Measurements from ENCODE around the gene GATA6.
"Not testable (repeated sequence)": the region's sequence is repeated elsewhere in the genome, so short reads cannot be mapped to it uniquely, and the experiment has no call there.

GATA6 gene

GRCh38 chr18:22186484-22186971 is 17.1 kb downstream of the GATA6 start:
- Histone ChIP-seq H3K27ac (ENCODE audit: low read length) (no peak overlapping the region), H3K4me1 (ENCODE audit: control insufficient read depth, low read depth, low read length) (no peaks in the 10 kb centered on the region)

DNA sequence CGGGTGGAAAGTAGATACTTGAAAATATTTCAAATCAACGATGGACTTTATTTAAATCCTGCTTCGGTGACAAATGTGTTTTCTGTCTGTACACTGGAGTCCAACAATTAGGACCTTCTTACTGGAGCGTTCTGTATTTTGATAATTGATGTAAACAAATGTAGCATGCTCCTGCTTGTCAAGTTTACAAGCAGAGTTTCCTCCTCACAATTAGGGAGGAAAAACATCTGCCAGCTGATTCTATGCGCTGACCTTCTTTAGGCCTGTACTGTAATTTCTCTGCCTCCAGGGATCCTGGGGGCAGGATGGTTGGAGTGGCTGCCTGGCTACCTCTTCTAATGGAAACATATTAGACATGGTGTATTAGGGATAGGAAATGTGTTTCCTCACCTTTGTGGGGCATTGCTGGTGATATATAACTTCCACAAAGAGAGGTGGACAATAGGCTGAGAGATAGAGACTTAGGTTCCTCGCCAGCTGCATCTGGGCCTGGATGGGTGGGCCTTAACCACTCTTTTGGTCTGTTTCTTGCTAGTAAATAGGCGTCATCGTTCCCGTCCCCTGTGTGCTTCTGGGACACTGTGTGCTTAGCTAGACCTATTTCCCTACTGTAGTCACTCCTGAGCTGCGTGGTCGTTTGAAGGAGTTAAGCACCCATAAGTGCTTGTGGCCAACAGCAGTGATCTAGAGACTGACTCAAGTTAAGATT is 19.3 kb downstream of the GATA6 start:
- H3K36me3 ChIP-seq (ENCODE audit: control insufficient read depth, low read depth, low read length): no peaks in the 10 kb centered on the region
- no peak overlapping the region for H3K9ac ChIP-seq (ENCODE audit: low read length)
- no peaks in the 10 kb centered on the region for H3K27me3 ChIP-seq (ENCODE audit: control insufficient read depth, insufficient read depth, low read length)
- H3K9me3 ChIP-seq (ENCODE audit: control insufficient read depth, low read depth, low read length): no peaks in the 10 kb centered on the region
- no peaks in the 10 kb centered on the region for H3K4me1 ChIP-seq (ENCODE audit: control insufficient read depth, low read depth, low read length)
- no peak overlapping the region for H3K4me3 ChIP-seq (ENCODE audit: low read length)
- H3K27ac ChIP-seq (ENCODE audit: low read length): no peak overlapping the region

More at GRCh38 chr18:22186484-22186971, 17.1 kb downstream of the GATA6 start:
- Histone ChIP-seq H3K27me3 (ENCODE audit: control insufficient read depth, insufficient read depth, low read length) (peaks cover 5% of the 10 kb centered on the region), H3K9me3 (ENCODE audit: control insufficient read depth, low read depth, low read length) (no peaks in the 10 kb centered on the region), H3K9ac (ENCODE audit: low read length) (no peak overlapping the region), H3K4me3 (ENCODE audit: low read length) (no peak overlapping the region), H3K36me3 (ENCODE audit: control insufficient read depth, low read depth, low read length) (no peaks in the 10 kb centered on the region)

- peaks cover 3% of the 10 kb centered on the region for H3K4me1 ChIP-seq (ENCODE audit: control insufficient read depth, low read depth, low read length)
- H3K4me3 ChIP-seq (ENCODE audit: low read length): no peak overlapping the region
- H3K9me3 ChIP-seq (ENCODE audit: control insufficient read depth, low read depth, low read length): no peaks in the 10 kb centered on the region
- H3K36me3 ChIP-seq (ENCODE audit: control insufficient read depth, low read depth, low read length): no peaks in the 10 kb centered on the region
- no peak overlapping the region for H3K27ac ChIP-seq (ENCODE audit: low read length)
- no peak overlapping the region for H3K9ac ChIP-seq (ENCODE audit: low read length)
- no peaks in the 10 kb centered on the region for H3K27me3 ChIP-seq (ENCODE audit: control insufficient read depth, insufficient read depth, low read length)
Observed at GRCh38 chr18:22189449-22190166, 20.2 kb downstream of the GATA6 start.

GRCh38 chr18:22191346-22191695 is 21.9 kb downstream of the GATA6 start:
- Histone ChIP-seq H3K27me3 (ENCODE audit: control insufficient read depth, insufficient read depth, low read length) (no peaks in the 10 kb centered on the region), H3K27ac (ENCODE audit: low read length) (no peak overlapping the region), H3K9ac (ENCODE audit: low read length) (no peak overlapping the region), H3K4me1 (ENCODE audit: control insufficient read depth, low read depth, low read length) (peaks cover 3% of the 10 kb centered on the region), H3K9me3 (ENCODE audit: control insufficient read depth, low read depth, low read length) (no peaks in the 10 kb centered on the region), H3K4me3 (ENCODE audit: low read length) (no peak overlapping the region), H3K36me3 (ENCODE audit: control insufficient read depth, low read depth, low read length) (no peaks in the 10 kb centered on the region)

DNA sequence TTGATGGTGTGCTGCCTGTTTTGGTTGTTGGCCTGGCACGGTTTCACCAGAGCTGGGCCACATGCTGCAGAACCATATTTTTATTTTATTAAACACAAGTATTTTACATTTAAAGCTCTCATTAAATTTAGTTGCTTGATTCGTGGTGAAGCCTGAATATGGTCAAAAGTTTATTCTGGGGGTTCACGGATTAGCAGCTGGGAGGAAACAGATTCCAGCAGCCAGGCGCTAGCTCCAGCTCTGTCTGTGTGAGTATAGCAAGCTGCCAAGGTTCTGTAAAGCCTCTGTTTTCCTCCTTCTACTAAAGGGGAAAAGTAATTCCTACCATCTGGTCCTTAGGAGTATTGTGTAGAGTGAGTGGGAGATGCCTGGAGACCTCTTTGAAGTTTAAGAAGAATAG is 22.5 kb downstream of the GATA6 start:
- H3K4me1 ChIP-seq (ENCODE audit: control insufficient read depth, low read depth, low read length): peaks cover 3% of the 10 kb centered on the region

GRCh38 chr18:22193466-22193865 is 24.1 kb downstream of the GATA6 start:
- H3K4me1 ChIP-seq (ENCODE audit: control insufficient read depth, low read depth, low read length): peaks cover 3% of the 10 kb centered on the region

More for the DNA sequence above, 22.5 kb downstream of the GATA6 start:
- H3K9ac ChIP-seq (ENCODE audit: low read length): no peak overlapping the region
- H3K9me3 ChIP-seq (ENCODE audit: control insufficient read depth, low read depth, low read length): no peaks in the 10 kb centered on the region
- no peak overlapping the region for H3K4me3 ChIP-seq (ENCODE audit: low read length)
- no peaks in the 10 kb centered on the region for H3K27me3 ChIP-seq (ENCODE audit: control insufficient read depth, insufficient read depth, low read length)
- H3K27ac ChIP-seq (ENCODE audit: low read length): no peak overlapping the region
- no peaks in the 10 kb centered on the region for H3K36me3 ChIP-seq (ENCODE audit: control insufficient read depth, low read depth, low read length)

GRCh38 chr18:22194151-22194598 is 24.8 kb downstream of the GATA6 start:
- Histone ChIP-seq H3K4me1 (ENCODE audit: control insufficient read depth, low read depth, low read length) (peaks cover 3% of the 10 kb centered on the region), H3K27me3 (ENCODE audit: control insufficient read depth, insufficient read depth, low read length) (no peaks in the 10 kb centered on the region), H3K4me3 (ENCODE audit: low read length) (no peak overlapping the region), H3K9ac (ENCODE audit: low read length) (no peak overlapping the region), H3K27ac (ENCODE audit: low read length) (no peak overlapping the region), H3K36me3 (ENCODE audit: control insufficient read depth, low read depth, low read length) (no peaks in the 10 kb centered on the region), H3K9me3 (ENCODE audit: control insufficient read depth, low read depth, low read length) (no peaks in the 10 kb centered on the region)

More at GRCh38 chr18:22193466-22193865, 24.1 kb downstream of the GATA6 start:
- Histone ChIP-seq H3K9me3 (ENCODE audit: control insufficient read depth, low read depth, low read length) (no peaks in the 10 kb centered on the region), H3K9ac (ENCODE audit: low read length) (no peak overlapping the region), H3K36me3 (ENCODE audit: control insufficient read depth, low read depth, low read length) (no peaks in the 10 kb centered on the region), H3K27ac (ENCODE audit: low read length) (no peak overlapping the region), H3K4me3 (ENCODE audit: low read length) (no peak overlapping the region), H3K27me3 (ENCODE audit: control insufficient read depth, insufficient read depth, low read length) (no peaks in the 10 kb centered on the region)

DNA sequence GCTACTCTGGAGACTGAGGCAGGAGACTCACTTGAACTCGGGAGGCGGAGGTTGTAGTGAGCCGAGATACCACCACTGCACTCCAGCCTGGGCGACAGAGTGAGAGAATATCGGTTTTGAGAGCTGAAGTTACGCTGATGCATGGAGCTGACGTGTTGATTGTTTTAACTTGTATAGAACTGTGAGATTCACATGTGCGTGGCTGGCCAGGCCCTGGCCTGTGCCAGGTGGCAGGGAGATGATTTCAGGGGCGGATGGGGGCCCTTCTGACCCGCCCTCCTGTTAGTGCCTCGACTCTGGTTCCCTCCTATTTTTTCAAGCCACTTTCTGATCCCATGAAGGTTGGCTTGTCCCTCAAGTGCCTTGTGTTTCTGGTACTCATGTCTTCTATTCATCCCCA is 25.7 kb downstream of the GATA6 start:
- Histone ChIP-seq H3K27ac (ENCODE audit: low read length) (no peak overlapping the region), H3K4me3 (ENCODE audit: low read length) (no peak overlapping the region), H3K4me1 (ENCODE audit: control insufficient read depth, low read depth, low read length) (peaks cover 3% of the 10 kb centered on the region), H3K9me3 (ENCODE audit: control insufficient read depth, low read depth, low read length) (no peaks in the 10 kb centered on the region), H3K36me3 (ENCODE audit: control insufficient read depth, low read depth, low read length) (no peaks in the 10 kb centered on the region), H3K27me3 (ENCODE audit: control insufficient read depth, insufficient read depth, low read length) (no peaks in the 10 kb centered on the region), H3K9ac (ENCODE audit: low read length) (no peak overlapping the region)

DNA sequence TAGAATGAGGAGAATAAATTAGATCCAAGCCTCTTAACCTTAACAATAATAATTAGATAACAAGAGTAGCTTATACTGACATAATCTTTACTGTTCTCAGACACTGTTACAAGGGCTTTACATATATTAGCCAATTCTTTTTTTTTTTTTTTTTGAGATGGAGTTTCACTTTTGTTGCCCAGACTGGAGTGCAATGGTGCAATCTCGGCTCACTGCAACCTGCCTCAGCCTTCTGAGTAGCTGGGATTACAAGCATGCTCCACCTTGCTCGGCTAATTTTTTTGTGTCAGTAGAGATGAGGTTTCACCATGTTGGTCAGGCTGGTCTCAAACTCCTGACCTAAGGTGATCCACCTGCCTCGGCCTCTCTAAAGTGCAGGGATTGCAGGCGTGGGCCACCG is 27.6 kb downstream of the GATA6 start:
- not testable (repeated sequence) for H3K36me3 ChIP-seq (ENCODE audit: control insufficient read depth, low read depth, low read length); H3K4me3 ChIP-seq (ENCODE audit: low read length); H3K4me1 ChIP-seq (ENCODE audit: control insufficient read depth, low read depth, low read length); H3K9me3 ChIP-seq (ENCODE audit: control insufficient read depth, low read depth, low read length); H3K27ac ChIP-seq (ENCODE audit: low read length); H3K27me3 ChIP-seq (ENCODE audit: control insufficient read depth, insufficient read depth, low read length); H3K9ac ChIP-seq (ENCODE audit: low read length)

DNA sequence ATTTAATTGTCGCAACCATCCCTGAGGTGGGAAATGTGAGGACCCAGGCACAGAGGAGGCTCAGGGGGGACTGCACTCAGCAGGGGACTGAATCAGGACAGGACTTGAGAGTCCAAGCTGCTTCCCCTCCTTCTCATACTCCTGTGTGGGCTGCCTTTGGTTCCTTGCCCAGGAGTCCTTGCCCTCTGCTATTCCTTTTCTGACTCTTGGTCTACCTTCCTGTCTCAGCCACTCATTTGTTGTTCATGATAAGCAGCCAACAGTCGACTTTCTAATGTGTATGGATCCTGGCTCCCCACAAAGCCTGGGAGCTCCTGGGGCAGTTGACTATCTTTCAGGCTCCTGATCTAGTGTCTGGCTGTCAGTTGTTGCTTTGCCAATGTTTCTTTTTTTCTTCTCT is 28.3 kb downstream of the GATA6 start:
- Histone ChIP-seq H3K9me3 (ENCODE audit: control insufficient read depth, low read depth, low read length) (no peaks in the 10 kb centered on the region), H3K36me3 (ENCODE audit: control insufficient read depth, low read depth, low read length) (no peaks in the 10 kb centered on the region), H3K4me3 (ENCODE audit: low read length) (no peak overlapping the region), H3K27me3 (ENCODE audit: control insufficient read depth, insufficient read depth, low read length) (no peaks in the 10 kb centered on the region), H3K4me1 (ENCODE audit: control insufficient read depth, low read depth, low read length) (peaks cover 3% of the 10 kb centered on the region), H3K9ac (ENCODE audit: low read length) (no peak overlapping the region), H3K27ac (ENCODE audit: low read length) (no peak overlapping the region)

GRCh38 chr18:22198163-22198562 is 28.8 kb downstream of the GATA6 start:
- Histone ChIP-seq H3K9me3 (ENCODE audit: control insufficient read depth, low read depth, low read length) (no peaks in the 10 kb centered on the region), H3K27me3 (ENCODE audit: control insufficient read depth, insufficient read depth, low read length) (no peaks in the 10 kb centered on the region), H3K9ac (ENCODE audit: low read length) (no peak overlapping the region), H3K36me3 (ENCODE audit: control insufficient read depth, low read depth, low read length) (no peaks in the 10 kb centered on the region), H3K4me3 (ENCODE audit: low read length) (no peak overlapping the region), H3K27ac (ENCODE audit: low read length) (no peak overlapping the region), H3K4me1 (ENCODE audit: control insufficient read depth, low read depth, low read length) (peaks cover 3% of the 10 kb centered on the region)

DNA sequence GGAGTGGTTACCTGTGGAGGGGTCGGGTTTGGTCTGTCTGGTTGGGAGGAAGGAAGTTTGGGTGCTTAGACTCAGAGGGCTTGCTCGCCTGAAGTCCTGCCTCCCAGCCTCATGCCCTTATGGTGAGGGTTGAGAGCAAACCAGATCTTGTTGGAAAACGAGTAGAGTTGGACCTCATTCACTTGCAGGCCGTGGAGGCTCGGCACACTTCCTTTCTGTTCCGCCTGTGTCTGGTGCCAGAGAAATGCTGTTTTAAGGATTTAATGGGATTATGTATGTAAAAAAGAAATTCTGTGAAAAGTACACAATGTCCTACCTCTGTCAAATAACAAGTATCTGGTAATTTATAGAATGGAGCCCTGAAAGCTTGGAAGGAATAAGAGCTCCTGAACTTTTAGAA is 29.6 kb downstream of the GATA6 start:
- Histone ChIP-seq H3K36me3 (ENCODE audit: control insufficient read depth, low read depth, low read length) (no peaks in the 10 kb centered on the region), H3K9me3 (ENCODE audit: control insufficient read depth, low read depth, low read length) (no peaks in the 10 kb centered on the region), H3K27me3 (ENCODE audit: control insufficient read depth, insufficient read depth, low read length) (no peaks in the 10 kb centered on the region), H3K4me3 (ENCODE audit: low read length) (no peak overlapping the region), H3K27ac (ENCODE audit: low read length) (no peak overlapping the region), H3K9ac (ENCODE audit: low read length) (no peak overlapping the region), H3K4me1 (ENCODE audit: control insufficient read depth, low read depth, low read length) (peaks cover 3% of the 10 kb centered on the region)
